GM13977 (cell line): ENCODE measurements around the gene DDI2.
A peak's percentile ranks its signal among the peaks of the same experiment; 100 is the strongest.

Source experiments
- DNase-seq: peaks from one replicate; pipeline ENCODE4 v3.0.0; 2012; ENCODE audit warnings: low spot score
- CTCF ChIP-seq: IDR thresholded peaks from 2 replicates; pipeline ENCODE4 v1.5.1; 2012; ENCODE audit warnings: mild to moderate bottlenecking, control low read depth; ENCODE audit not compliant: insufficient read depth; ENCODE audit errors: extremely low read depth, missing control alignments
- in situ Hi-C: fragments of 300-500 bp; cut with MboI; formaldehyde crosslinking; loops from one replicate; pipeline ENCODE4 v1.12.0; 2022; ENCODE audit warnings: low sequenced_read_pairs, low pct_unique_long_range_greater_than_20kb, mixed read lengths, inconsistent platforms; ENCODE audit not compliant: unreplicated experiment

DDI2 gene

GRCh38 chr1:15575549-15576150, 41.6 kb upstream of the DDI2 start:
- DNase-seq, result no peak
- in situ Hi-C loops, result no loop called here
- TF ChIP-seq CTCF, result no peak

- DNase-seq, result no peak
- in situ Hi-C loops, result no loop called here
- no peak for TF ChIP-seq CTCF
These were observed 39.6 kb upstream of the DDI2 start for GRCh38 chr1:15577691-15578090.

DNA sequence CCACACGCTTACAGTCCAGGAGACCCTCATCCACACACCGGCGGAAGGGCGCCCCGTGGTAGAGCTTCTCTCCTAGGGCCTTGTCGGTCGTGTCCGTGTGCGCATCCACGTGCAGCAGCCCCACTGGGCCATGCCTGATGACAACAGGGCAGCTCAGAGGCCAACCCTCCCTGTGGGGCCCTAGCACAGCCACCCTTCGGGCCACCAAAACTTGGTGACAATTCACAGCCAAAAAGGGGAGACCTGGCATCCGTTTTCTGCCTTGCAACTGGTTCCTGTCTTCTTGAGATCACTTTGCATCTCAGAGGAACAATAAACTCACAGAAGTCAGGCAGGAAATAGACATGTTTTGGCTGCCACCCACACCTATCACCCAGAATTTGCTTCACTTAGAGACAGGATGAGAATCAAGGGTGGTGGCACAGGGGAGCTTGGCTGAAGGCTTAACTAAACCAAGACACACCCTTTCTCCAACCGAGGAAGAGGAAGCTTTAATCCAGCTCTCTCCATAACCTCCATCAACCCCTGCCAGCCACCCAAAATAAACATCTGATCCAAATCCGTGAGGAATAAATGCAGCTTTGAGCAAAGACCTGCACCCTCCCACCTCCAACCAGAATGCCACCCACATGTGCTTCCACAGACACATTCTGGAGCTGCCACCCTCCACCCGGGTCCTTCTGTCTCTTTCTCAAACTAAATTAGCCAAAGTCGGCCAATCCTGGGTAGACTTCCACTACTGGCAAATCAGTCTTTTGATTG, 38.2 kb upstream of the DDI2 start:
- in situ Hi-C loops, result no loop called here
- TF ChIP-seq CTCF, result no peak
- DNase-seq, result peak; percentile 46

GRCh38 chr1:15579683-15580047, 37.6 kb upstream of the DDI2 start:
- in situ Hi-C loops, result no loop called here
- no peak for TF ChIP-seq CTCF
- peak; percentile 58 for DNase-seq

GRCh38 chr1:15583016-15583706, 34.1 kb upstream of the DDI2 start:
- no peak for TF ChIP-seq CTCF
- no peak for DNase-seq
- in situ Hi-C loops, result no loop called here

GRCh38 chr1:15584489-15585363, 32.5 kb upstream of the DDI2 start, which contains the start of gene AGMAT:
AGMAT (minus strand) TSS chr1:15585051; CDS start chr1:15584967, 84 bp downstream.
- peak; percentile 87 for DNase-seq
- peak; percentile 32 for TF ChIP-seq CTCF
- in situ Hi-C loops, result no loop called here
